Measurements from ENCODE around the gene TPST1.
A peak's percentile ranks its signal among the peaks of the same experiment; 100 is the strongest.
"Not testable (repeated sequence)": the region's sequence is repeated elsewhere in the genome, so short reads cannot be mapped to it uniquely, and the experiment has no call there.

Gene TPST1

DNA sequence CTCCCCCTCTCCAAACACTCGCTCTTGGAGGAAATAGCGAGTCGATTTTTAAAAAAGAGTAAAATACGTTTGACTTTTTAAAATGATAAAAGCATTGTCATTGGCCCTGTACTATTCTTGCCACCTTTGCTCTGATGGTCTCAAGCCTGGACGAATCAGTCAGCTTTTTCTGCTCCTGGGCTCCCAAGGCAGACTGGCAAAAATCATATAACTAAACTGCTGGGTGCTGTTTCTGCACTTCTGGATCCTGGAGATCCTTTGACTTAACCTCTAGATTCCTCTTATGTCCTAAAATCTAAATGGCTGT lies 1.8 kb downstream of the TPST1 start:
- ATAC-seq (no peak), DNase-seq (ENCODE audit: low spot score in 2 of 2) (no peak)
- no peak overlapping the region for H3K4me3 Mint-ChIP-seq
- peaks cover 30% of the 10 kb centered on the region for H3K4me1 Mint-ChIP-seq
- H3K36me3 Mint-ChIP-seq: peaks cover 4% of the 10 kb centered on the region
- H3K27ac Mint-ChIP-seq: no peak overlapping the region
- H3K9me3 Mint-ChIP-seq: no peaks in the 10 kb centered on the region

DNA sequence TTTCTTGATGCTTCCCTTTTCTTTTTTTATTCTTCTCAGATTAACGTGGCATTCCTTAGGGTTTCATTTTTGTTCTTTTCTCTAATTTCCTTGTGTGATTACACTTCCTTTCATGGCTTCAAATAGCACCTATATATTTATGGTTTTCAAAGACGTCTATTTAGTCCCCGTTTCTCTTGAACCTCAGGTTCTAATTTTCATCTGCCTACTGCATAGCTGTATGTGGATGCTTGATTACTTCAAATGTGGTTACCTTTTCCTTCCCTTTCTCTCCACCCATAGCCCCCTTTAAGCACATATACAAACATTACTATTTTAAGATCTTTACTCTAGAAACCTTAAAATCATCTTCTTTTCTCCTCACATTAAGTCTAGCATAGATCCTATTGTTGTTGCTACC lies 2.4 kb downstream of the TPST1 start:
- no peaks in the 10 kb centered on the region for H3K9me3 Mint-ChIP-seq
- no peak overlapping the region for H3K4me3 Mint-ChIP-seq
- no peak overlapping the region for H3K27ac Mint-ChIP-seq
- peaks cover 25% of the 10 kb centered on the region for H3K4me1 Mint-ChIP-seq
- peaks cover 4% of the 10 kb centered on the region for H3K36me3 Mint-ChIP-seq
- ATAC-seq (no peak), DNase-seq (ENCODE audit: low spot score in 2 of 2) (no peak)

DNA sequence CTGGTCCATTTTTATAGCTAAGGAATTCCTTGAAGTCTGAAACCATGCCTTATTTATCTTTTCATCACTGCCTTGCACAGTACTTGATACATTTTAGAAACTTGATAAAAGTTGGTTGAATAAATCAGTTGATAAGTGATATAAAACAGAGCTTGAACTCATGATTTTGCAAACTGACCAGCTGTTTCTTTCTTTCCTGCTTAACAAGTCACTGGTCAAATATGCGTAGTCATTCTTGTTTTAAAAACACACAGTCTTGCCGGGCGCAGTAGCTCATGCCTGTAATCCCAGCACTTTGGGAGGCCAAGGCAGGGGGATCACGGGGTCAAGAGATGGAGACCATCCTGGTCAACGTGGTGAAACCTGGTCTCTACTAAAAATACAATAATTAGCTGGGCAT lies 6.3 kb downstream of the TPST1 start:
- no peak for ATAC-seq
- peak in 1 of 2 donors; percentile 29 for DNase-seq (ENCODE audit: low spot score in 2 of 2)
- no peaks in the 10 kb centered on the region for H3K9me3 Mint-ChIP-seq
- no peak overlapping the region for H3K4me3 Mint-ChIP-seq
- no peak overlapping the region for H3K27ac Mint-ChIP-seq
- peaks cover 18% of the 10 kb centered on the region for H3K4me1 Mint-ChIP-seq
- H3K36me3 Mint-ChIP-seq: no peaks in the 10 kb centered on the region

DNA sequence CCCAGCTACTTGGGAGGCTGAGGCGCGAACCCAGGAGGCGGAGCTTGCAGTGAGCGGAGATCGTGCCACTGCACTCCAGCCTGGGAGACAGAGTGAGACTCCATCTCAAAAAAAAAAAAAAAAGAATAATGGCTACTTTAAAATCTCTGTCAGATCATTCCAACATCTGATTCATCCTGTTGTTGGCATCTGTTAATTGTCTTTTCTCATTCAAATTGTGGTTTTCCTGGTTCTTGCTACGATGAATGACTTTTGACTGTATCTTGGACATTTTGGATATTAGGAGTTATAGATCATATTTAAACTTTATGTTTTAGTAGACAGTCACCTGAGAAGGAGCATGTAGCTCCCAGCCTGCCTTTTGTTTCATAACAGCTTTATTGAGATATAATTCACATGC lies 8.5 kb downstream of the TPST1 start:
- ATAC-seq (no peak), DNase-seq (ENCODE audit: low spot score in 2 of 2) (no peak)
- H3K9me3 Mint-ChIP-seq: no peaks in the 10 kb centered on the region
- no peaks in the 10 kb centered on the region for H3K36me3 Mint-ChIP-seq
- no peak overlapping the region for H3K27ac Mint-ChIP-seq
- no peak overlapping the region for H3K4me3 Mint-ChIP-seq
- H3K4me1 Mint-ChIP-seq: peaks cover 5% of the 10 kb centered on the region

DNA sequence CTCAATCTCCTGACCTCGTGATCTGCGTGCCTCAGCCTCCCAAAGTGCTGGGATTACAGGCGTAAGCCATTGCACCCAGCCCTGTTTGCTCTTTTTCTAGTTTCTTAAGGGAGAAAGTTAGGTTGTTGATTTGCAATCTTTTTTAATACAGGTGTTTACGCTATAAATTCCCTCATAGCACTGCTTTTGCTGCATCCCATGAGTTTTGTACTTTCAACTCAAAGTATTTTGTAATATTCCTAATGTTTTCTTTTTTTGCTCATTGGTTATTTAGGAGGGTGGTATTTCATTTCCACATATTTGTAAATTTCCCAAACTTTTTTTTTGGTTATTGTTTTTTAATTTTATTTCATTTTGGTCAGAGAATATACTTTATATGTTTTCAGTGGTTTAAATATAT lies 11.6 kb downstream of the TPST1 start:
- no peak for ATAC-seq
- Mint-ChIP-seq H3K27ac (no peak overlapping the region), H3K4me3 (no peak overlapping the region), H3K36me3 (no peaks in the 10 kb centered on the region), H3K4me1 (peaks cover 5% of the 10 kb centered on the region), H3K9me3 (no peaks in the 10 kb centered on the region)
- DNase-seq (ENCODE audit: low spot score in 2 of 2): no peak

DNA sequence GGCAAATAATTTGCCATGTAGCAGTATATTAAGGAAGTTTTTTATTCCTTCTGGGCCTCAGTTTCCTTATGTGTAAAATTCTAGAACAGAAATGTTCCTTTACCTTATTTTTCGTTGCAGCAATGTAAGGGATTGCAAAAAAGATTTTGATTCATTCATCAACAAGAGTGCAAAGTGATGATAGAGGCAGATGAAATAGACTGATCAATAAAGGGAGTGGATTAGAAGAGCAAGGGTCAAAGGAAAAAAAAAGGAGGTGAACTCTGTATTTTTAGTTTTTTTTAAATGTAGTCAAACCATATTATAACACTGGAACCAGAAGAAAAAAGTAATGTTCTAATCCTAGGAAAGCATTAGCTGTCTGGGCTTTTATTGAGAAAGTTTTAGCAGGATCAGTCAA lies 14.7 kb downstream of the TPST1 start:
- Mint-ChIP-seq H3K9me3 (no peaks in the 10 kb centered on the region), H3K36me3 (no peaks in the 10 kb centered on the region), H3K27ac (no peak overlapping the region), H3K4me1 (no peaks in the 10 kb centered on the region), H3K4me3 (no peak overlapping the region)
- ATAC-seq: no peak
- DNase-seq (ENCODE audit: low spot score in 2 of 2): no peak

DNA sequence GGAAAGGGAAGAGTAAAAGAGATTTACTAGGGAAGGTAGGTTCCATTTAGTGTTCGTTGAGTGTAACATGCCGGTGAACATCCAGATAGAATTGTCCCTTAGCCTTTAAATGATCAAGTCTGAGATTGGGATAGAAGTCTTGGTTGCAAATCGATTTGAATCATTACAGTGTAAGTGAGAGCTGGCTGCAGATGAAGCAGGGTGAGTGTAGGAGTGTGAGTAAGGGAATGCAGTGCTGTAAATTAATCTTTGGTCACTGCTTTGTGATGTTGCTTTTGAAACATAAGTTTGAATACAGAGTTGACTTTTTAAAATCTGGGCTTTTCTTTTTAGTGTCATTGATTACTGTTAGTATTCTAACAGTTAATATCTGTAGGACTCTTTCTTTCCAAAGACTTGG lies 16.3 kb downstream of the TPST1 start:
- H3K36me3 Mint-ChIP-seq: no peaks in the 10 kb centered on the region
- no peak overlapping the region for H3K4me3 Mint-ChIP-seq
- no peak overlapping the region for H3K27ac Mint-ChIP-seq
- no peaks in the 10 kb centered on the region for H3K9me3 Mint-ChIP-seq
- H3K4me1 Mint-ChIP-seq: no peaks in the 10 kb centered on the region
- ATAC-seq (no peak), DNase-seq (ENCODE audit: low spot score in 2 of 2) (no peak)

DNA sequence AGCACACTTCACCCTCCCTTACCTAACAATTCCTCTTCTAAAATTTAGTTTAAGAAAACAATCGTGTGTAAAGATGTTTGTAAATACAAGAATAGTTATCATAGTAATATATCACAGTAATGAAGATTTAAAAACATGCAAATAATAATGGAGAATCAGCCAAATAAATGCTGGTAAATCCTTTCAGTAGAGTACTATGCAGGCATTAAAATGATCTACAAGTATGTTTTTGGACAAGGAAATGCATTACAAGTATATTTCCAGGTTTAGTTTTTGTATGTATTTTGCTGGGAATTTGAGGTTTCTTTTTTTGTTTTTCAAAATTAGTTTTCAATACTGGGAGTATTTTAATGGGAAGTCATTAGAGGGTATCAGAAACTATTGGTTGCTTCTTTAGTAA lies 22.7 kb downstream of the TPST1 start:
- no peak for ATAC-seq
- no peak overlapping the region for H3K27ac Mint-ChIP-seq
- H3K4me1 Mint-ChIP-seq: no peaks in the 10 kb centered on the region
- H3K36me3 Mint-ChIP-seq: no peaks in the 10 kb centered on the region
- H3K4me3 Mint-ChIP-seq: no peak overlapping the region
- H3K9me3 Mint-ChIP-seq: no peaks in the 10 kb centered on the region
- DNase-seq (ENCODE audit: low spot score in 2 of 2): no peak

DNA sequence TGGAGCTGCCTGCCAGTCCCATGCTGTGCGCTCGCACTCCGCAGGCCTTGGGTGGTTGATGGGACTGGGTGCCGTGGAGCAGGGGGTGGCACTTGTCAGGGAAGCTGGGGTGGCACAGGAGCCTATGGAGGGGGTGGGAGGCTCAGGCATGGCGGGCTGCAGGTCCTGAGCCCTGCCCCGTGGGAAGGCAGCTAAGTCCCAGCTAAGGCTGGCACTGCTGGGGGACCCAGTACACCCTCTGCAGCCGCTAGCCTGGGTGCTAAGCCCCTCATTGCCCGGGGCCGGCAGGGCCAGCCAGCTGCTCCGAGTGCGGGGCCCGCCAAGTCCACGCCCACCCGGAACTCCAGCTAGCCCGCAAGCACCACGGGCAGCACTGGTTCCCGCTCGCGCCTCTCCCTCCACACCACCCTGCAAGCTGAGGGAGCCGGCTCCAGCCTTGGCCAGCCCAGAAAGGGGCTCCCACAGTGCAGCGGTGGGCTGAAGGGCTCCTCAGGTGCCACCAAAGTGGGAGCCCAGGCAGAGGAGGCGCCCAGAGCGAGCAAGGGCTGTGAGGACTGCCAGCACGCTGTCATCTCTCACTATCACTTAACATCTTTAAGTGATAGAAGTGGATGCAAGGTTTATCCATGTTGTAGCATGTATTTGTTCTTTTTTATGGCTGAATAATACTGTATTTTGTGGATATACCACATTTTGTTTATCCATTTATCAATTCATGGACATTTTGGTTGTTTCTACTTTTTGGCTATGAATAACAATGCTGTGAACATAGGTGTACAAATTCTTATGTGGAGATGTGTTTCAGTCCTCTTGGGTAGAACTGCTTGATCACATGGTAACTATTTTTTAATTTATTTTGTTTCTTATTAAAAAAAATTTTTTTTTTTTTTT lies 26.4 kb downstream of the TPST1 start:
- H3K4me3 Mint-ChIP-seq; H3K36me3 Mint-ChIP-seq; H3K27ac Mint-ChIP-seq; H3K9me3 Mint-ChIP-seq; H3K4me1 Mint-ChIP-seq; ATAC-seq; DNase-seq (ENCODE audit: low spot score in 2 of 2): not testable (repeated sequence)

DNA sequence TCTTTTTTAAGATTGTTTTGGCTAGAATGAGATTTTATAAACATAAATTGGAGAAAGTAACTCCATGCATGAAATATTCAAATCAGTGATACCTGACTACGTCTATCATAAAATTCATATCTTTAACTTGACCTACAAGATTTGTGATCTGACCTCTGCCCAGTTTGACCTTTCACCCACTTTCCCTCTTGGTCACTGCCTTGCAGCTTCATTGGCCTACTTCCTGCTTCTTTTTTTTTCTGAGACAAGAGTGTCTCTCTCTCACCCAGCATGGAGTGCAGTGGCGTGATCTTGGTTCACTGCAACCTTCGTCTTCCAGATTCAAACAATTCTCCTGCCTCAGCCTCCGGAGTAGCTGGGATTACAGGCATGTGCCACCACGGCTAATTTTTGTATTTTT lies 28.5 kb downstream of the TPST1 start:
- Mint-ChIP-seq H3K9me3 (no peaks in the 10 kb centered on the region), H3K4me3 (no peak overlapping the region), H3K4me1 (no peaks in the 10 kb centered on the region), H3K36me3 (no peaks in the 10 kb centered on the region), H3K27ac (no peak overlapping the region)
- DNase-seq (ENCODE audit: low spot score in 2 of 2): no peak
- ATAC-seq: no peak

DNA sequence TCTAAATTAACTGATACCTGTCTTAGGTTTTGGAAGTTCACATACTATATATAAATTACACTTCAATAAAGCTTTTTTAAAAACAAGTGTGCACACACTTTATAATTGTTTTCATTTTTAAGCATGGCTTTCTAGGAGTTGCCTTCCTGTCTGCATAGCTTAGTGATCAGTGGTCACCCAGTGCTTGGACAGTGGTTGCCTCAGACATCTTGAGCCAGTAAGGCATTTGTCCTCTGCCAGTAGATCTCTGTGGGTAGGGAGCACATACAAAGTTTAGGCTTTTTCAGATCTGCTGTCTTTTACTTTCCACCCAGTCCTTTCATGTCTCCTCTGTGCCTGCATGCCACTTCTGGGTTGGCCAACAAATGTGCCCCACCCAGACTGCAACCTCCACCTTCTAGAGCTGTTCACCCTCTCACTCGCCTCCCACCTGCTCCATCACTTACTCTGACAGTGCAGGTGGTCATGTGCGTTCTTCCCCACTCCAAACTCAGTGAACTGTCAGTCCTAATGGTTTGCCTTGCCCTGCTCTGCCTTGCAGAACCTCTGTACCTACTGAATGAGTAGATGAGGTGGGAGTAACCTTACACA lies 31.7 kb downstream of the TPST1 start:
- H3K36me3 Mint-ChIP-seq: no peaks in the 10 kb centered on the region
- H3K27ac Mint-ChIP-seq: no peak overlapping the region
- H3K9me3 Mint-ChIP-seq: no peaks in the 10 kb centered on the region
- no peaks in the 10 kb centered on the region for H3K4me1 Mint-ChIP-seq
- ATAC-seq (no peak), DNase-seq (ENCODE audit: low spot score in 2 of 2) (no peak)
- no peak overlapping the region for H3K4me3 Mint-ChIP-seq

DNA sequence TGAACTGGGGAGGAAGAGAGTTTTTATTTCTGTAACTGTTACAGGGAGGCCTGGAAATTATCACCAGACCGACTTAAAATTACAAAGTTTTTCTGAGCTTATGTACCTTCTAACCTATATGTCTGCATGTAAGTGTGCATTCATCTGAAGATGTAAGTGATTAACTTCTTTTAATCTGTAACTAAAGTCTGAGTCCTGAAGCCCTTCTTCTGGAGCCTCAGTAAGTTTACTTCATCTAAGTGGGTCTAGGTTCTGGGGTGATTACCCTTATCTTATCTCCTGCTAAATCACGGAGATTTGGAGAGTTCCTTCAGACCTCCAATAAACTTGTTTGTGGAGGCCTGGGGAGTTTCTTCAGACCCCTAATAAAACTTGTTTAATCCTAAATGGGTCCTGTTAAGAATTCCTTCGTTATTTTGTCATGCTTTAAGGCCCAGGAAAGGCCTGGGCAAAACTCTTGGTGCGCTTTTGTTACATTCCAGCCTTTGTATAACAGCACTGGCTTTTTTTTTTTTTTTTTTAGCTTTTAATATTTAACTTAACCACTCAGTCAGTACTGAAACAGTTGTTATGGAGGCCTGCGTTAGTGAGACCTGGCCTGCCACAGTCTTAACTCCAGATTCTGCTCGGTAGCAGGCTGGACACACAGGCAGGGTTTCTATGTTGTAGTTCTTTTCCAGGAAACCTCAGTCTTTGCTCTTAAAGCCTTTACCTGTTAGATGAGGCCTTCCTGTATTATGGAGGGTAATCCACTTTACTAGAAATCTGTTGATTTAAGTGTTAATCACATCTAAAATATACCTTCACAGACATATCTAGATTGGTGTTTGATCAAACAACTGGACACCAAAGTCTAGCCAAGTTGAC lies 33.0 kb downstream of the TPST1 start:
- Mint-ChIP-seq H3K4me3 (no peak overlapping the region), H3K9me3 (no peaks in the 10 kb centered on the region), H3K27ac (no peak overlapping the region), H3K36me3 (no peaks in the 10 kb centered on the region), H3K4me1 (no peaks in the 10 kb centered on the region)
- ATAC-seq (no peak), DNase-seq (ENCODE audit: low spot score in 2 of 2) (no peak)

DNA sequence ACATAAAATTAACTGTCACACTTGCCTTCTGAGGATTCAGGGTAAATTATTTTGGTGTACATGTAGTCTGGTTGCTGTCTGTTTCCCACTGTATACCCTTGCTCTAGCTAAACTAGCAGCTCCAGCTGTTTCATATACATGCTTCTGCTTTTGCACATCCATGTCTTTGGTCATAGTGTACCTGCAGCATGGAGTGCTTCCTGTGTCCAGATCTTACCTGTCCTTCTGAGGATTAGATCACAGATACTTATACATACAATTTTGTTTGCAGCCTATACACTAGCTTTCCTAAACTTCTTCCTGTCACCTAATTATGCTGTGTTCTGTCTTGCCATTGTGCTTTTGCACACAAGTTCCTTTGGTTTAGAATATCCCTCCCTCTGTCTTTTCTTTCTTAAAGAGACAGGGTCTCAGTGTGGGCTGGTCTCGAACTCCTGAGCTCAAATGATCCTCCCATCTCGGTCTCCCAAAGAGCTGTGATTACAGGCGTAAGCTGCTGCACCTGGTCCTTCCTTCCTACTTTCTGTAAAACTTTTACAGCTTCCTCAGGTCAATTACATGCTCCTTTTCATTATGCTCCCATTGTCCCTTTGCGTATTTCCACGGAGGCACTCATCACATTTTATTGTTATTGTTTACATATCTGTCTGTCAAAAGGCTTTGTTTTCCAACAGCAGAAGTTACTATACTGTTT lies 33.8 kb downstream of the TPST1 start:
- Mint-ChIP-seq H3K4me3 (no peak overlapping the region), H3K9me3 (no peaks in the 10 kb centered on the region), H3K4me1 (no peaks in the 10 kb centered on the region), H3K27ac (no peak overlapping the region), H3K36me3 (no peaks in the 10 kb centered on the region)
- DNase-seq (ENCODE audit: low spot score in 2 of 2): no peak
- no peak for ATAC-seq

DNA sequence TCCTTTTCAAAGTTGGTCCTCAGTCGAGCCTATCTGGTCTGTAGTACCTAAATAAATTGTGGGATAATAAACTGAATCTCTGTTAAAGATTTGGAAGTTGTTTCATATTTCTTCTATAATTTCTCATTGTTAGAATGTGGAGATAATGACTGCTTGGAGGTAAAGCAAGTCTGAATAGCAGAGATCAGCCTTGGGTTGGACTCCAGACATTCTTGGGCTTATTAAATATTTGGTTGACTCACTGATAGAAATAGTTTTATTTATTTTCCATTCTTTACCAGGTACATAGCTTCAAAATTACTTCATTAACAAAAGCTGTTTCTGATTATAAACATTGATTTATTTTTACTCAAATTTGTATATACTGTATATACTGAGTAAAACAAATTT lies 34.3 kb downstream of the TPST1 start:
- H3K4me1 Mint-ChIP-seq: no peaks in the 10 kb centered on the region
- H3K4me3 Mint-ChIP-seq: no peak overlapping the region
- no peak overlapping the region for H3K27ac Mint-ChIP-seq
- ATAC-seq (no peak), DNase-seq (ENCODE audit: low spot score in 2 of 2) (no peak)
- no peaks in the 10 kb centered on the region for H3K36me3 Mint-ChIP-seq
- no peaks in the 10 kb centered on the region for H3K9me3 Mint-ChIP-seq

DNA sequence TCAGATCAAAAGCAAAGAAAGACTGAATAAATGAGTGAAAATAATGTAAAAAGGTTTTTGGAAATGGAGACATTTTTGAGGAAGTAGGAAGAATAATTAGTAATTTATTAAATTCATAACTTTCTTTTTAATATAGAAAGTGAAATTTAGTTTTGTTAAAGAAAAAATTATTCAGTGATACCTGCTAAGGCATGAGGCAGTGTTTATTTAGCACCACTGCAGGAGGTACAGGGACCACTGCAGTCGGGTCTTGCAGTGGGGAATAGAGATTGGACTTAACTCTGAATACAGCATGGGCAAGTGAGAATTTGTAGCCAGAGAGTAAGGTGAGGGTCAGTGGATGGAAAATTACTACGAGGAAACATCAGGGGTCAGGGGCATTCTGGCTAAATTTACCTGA lies 39.9 kb downstream of the TPST1 start:
- Mint-ChIP-seq H3K27ac (no peak overlapping the region), H3K9me3 (no peaks in the 10 kb centered on the region), H3K4me3 (no peak overlapping the region), H3K36me3 (no peaks in the 10 kb centered on the region), H3K4me1 (no peaks in the 10 kb centered on the region)
- DNase-seq (ENCODE audit: low spot score in 2 of 2) (no peak), ATAC-seq (no peak)
